Activated CD4-positive, alpha-beta T cell treated with anti-CD3 and anti-CD28 coated beads, Interleukin-2, Interleukin-4, amounts not matched to agents 100 ng/mL and 50 ng/mL, durations not matched to agents 16 hours and 8 hours (primary cell): ENCODE results near the gene PBOV1.

Experiments
- DNase-seq: peaks from one replicate; pipeline ENCODE4 v3.0.0-alpha.2; 2020; ENCODE audit warnings: low spot score

The PBOV1 gene

GRCh38 chr6:138204792-138205384 lies 13.4 kb downstream of the PBOV1 start:
- DNase-seq, result no peak

- DNase-seq, result no peak
Measured at GRCh38 chr6:138204303-138204702, 14.0 kb downstream of the PBOV1 start.

GRCh38 chr6:138203315-138203714 lies 15.0 kb downstream of the PBOV1 start:
- no peak for DNase-seq

GRCh38 chr6:138201836-138202235 lies 16.5 kb downstream of the PBOV1 start:
- no peak for DNase-seq

DNA sequence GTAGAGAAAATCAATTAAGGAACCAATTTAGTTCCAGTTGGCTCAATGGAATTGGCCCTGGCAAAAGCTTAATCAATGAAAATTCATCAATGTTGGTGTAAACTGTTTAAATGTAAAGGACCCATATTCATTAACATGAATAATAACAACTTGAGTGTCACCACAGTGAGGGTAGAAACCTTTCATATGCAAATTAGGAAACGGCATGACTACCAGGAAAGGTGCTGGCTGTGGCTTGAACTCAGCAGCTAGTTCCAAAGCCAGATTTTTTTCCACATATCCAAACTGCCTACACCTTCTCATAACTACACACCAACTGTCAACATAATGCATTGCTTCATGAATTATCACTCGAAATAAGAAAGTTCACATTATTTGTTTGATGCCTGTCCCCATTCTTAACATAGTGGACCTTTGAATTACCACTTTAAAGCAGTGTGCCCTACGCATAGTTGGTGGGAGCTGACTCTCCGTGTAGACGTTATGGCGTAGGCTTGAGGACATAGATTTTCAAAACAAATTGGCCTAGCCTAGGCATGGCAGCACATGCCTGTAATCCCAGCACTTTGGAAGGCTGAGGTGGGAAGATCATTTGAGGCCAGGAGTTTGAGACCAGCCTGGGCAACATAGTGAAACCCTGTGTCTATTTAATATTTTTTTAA lies 19.7 kb downstream of the PBOV1 start:
- no peak for DNase-seq

GRCh38 chr6:138197570-138197969 lies 20.7 kb downstream of the PBOV1 start:
- DNase-seq, result no peak

DNA sequence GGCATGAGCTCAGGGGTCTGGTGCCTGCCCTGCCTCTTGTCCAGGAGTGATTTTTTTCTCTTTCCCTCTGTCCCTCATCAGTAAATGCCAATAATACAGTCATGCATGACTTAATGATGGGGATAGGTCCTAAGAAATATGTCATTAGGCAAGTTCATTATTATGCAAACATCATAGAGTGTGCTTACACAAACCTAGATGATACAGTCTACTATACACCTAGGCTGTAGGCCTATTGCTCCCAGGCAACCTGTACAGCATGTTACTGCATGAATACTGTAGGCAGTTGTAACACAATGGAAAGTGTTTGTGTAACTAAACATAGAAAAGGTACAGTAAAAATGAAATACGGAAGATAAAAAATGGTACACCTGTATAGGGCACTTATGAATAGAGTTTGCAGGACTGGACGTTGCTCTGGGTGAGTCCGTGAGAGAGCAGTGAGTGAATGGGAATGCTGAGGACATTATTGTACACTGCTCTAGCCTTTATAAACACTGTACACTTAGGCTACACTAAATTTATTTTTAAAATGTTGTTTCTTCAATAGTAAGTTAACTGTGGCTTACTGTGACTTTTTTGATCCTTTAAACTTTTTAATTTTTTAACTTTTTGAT lies 22.1 kb downstream of the PBOV1 start:
- no peak for DNase-seq

GRCh38 chr6:138194287-138194686 lies 24.0 kb downstream of the PBOV1 start:
- no peak for DNase-seq

- DNase-seq, result no peak
Measured at GRCh38 chr6:138188278-138188941, 29.9 kb downstream of the PBOV1 start.

- DNase-seq, result no peak
Measured at GRCh38 chr6:138187156-138187555, 31.1 kb downstream of the PBOV1 start.

- DNase-seq, result no peak
Measured at GRCh38 chr6:138184230-138184629, 34.1 kb downstream of the PBOV1 start.

- no peak for DNase-seq
Measured at GRCh38 chr6:138183790-138184134, 34.5 kb downstream of the PBOV1 start.

DNA sequence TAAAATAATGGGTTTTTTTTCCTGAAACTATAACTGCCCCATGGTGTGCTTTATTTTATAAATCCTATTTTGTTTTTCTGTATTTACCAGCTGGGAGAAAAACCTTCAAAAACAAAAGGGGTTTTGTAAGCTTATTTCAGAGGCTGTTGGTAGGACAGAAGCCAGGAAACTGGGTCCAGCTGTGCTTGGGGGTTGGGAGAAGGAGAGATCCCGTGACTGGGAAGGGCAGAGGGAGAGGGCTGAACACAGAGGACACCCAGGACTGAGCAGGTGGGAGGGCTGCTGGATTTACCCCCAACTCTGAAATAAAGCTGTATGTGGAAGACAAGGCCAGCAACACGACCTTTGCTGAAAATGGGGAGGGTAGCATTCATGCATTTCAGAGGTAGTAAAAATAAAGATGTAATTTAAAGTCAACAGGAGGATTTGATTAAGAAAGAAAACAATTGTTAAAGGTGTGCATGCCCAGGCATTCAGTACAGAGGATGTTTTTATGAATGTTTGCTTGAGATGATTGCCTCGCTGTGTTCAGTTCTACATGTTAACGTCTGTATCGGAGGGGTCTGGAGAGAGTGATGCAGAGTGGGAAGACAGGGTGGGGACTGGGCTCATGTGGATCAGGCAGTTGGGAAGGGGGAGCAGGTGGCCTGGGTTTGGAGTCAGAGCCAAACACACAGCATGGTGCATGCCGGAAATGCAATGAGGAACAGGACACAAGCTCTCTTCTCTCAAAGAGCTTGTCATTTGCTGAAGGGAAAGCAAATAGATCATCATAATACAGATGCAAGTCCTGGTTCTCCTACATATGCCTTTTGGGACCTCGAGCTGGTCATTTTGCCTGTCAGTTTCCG lies 35.1 kb downstream of the PBOV1 start:
- no peak for DNase-seq

DNA sequence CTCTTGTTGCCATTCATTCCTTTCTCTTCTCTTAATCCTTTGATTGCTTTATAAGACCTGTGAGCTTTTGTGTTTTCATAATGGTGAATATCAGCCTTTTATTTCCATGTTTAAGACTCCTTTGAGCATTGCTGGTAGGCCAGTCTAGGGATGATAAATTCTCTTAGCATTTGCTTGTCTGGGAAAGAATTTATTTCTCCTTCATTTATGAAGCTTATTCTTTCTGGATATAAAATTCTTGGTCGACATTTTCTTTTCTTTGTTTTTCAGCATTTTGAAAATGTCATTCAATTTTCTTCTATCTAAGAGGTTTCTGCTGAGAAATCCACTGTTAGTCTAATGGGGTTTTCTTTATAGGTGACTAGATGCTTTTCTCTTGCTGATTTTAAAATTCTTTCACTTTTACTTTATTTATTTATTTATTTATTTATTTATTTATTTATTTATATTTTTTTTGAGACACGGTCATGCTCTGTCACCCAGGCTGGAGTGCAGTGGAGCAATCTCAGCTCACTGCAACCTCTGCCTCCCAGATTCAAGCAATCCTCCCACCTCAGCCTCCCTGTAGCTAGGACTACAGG lies 41.5 kb downstream of the PBOV1 start:
- DNase-seq, result no peak

DNA sequence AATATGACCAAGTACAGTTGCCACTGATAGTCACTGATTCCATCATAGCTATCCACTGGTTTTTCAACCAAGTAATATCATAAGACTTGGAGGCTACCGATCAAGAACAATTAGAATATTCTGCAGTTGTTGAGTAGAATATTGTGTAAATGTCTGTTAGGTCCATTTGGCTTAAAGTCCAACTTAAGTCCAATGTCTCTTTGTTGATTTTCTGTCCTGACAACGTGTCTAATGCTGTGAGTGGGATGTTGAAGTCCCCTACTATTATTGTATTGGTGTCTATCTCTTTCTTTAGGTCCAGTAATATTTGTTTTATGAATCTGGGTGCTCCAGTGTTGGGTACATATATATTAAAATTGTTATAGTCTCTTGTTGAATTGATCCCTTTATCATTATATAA lies 42.7 kb downstream of the PBOV1 start:
- no peak for DNase-seq
